ENCODE data around the gene CD93.

DNA sequence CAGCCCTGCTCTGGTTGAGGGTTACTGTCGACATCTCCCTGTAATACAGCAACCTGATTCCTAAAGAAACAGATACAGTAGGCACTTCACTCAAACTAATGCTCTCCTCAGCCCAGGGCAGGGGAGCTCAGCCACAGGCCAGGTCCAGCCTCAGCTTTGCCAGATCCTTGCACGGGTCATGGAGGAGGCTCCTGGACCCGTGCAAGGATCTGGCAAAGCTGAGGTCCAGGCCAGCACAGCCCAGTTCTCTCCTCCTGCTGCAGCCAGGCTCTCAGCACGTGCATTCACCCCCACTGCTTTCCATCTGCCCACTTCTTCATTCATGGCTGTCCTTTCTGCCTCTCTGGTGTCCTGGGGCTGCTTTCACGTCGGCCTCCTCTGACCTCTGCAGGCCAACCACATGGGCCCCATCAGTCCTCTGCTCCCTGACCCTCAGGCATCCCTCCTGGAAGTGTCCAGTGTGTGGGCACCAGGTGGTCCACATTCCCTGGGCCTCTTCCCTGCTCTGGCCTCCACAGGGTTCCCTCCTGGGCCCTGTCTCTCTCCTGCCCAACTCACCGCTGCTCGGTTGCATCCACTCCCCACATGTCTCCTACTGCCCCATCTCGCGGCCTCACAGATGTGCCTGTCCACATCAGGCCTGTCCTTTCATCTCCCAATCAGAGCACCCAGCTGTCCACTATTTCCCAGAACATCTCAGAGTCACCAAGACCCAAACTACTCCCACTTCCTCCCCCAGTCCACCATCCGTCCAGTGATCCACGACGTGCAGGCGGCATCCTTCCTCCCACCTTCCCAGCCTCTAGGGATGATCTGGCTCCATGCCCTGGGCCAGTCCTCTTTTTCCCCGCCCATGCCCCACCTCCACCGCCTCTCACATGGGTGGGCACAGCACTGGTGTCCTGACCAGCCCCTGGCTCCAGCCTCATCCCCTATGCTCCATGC is 11.8 kb upstream of the CD93 start:
- no peak for TF ChIP-seq FOXM1 (IDR thresholded peaks at IDR 0.05; ENCODE audit: borderline replicate concordance)
- TF ChIP-seq ELF4 (IDR thresholded peaks at IDR 0.05): no peak
- TF ChIP-seq HDGF (IDR thresholded peaks at IDR 0.05; ENCODE audit: borderline replicate concordance): no peak
- TF ChIP-seq TARDBP (IDR thresholded peaks at IDR 0.05): no peak
- no peak for TF ChIP-seq BHLHE40 (IDR thresholded peaks at IDR 0.05; ENCODE audit: borderline replicate concordance)
- TF ChIP-seq SUZ12 (IDR thresholded peaks at IDR 0.05): no peak
- no peak for TF ChIP-seq ARNT (IDR thresholded peaks at IDR 0.05)
- no peak for TF ChIP-seq SP1 (IDR thresholded peaks at IDR 0.05)
- TF ChIP-seq ZNF384 (IDR thresholded peaks at IDR 0.05): no peak
- no peak for TF ChIP-seq FOXK2 (IDR thresholded peaks at IDR 0.05)
- TF ChIP-seq L3MBTL2 (conservative IDR thresholded peaks at IDR 0.05): no peak
- TF ChIP-seq, protein P1, sequence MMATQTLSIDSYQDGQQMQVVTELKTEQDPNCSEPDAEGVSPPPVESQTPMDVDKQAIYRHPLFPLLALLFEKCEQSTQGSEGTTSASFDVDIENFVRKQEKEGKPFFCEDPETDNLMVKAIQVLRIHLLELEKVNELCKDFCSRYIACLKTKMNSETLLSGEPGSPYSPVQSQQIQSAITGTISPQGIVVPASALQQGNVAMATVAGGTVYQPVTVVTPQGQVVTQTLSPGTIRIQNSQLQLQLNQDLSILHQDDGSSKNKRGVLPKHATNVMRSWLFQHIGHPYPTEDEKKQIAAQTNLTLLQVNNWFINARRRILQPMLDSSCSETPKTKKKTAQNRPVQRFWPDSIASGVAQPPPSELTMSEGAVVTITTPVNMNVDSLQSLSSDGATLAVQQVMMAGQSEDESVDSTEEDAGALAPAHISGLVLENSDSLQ (IDR thresholded peaks at IDR 0.05): no peak
- no peak for TF ChIP-seq FOXA1 (IDR thresholded peaks at IDR 0.05)

Data from HEK293T (cell line).